Right lung (tissue), 5 donors: ENCODE results near the gene TTLL5. TPM values are rescaled to one million over a fixed set of nuclear protein-coding genes. Genes with fewer than 3 reads are reported as not detected.

Experiments
- DNase-seq, 2 donors: peaks; one replicate each; pipeline ENCODE4 v3.0.0-alpha.2; 2013
- polyA plus RNA-seq, 5 donors: library from polyadenylated mRNA; unstranded; fragments of 120-200 nt; gene quantifications; one replicate each; pipeline versions ENCODE4 v1.2.1 to v1.2.3, GENCODE V29; 2013; ENCODE audit warnings: inconsistent platforms in 1 of 5, low replicate concordance in 1 of 5; ENCODE audit not compliant: insufficient read length in 5 of 5, insufficient read depth in 1 of 5

The TTLL5 gene
- polyA plus RNA-seq, 5 donors: 36.6 to 47.6 (median 42.1) TPM

DNA sequence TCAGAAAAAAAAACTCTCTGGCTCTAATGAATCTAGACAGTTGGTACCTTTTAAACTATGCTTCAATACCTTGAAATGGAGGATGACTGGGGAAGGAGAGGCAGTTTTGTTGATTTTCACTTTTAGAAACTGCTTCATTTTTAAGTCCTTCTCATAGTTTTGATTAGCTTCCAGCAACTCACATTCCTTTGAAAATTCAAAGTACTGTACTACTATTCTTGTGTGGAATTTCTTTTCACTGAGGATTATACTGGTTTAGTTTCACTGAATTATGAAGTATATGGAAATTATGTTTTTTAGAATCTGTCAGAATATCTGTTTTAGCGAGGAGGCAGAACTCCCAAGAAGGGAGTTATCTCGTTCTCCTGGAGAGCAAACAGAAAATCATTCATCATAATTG is 204.5 kb downstream of the TTLL5 start:
- no peak for DNase-seq

DNA sequence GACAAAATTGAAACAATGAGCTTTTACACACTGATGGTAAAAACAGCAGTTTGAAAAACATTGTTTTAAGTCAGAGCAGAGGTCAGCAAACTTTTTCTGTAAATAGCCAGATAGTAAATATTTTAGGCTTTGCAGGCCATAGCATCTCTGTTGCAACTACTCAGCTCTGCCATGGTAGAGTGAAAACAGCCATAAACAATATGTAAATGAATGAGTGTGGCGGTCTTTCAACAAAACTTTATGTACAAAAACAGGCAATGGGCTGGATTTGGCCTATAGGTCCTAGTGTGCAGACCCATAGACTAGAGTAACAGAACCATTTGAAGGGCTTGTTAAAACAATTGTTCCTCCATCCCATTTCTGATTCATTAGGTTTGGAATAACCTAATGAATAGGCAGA is 205.9 kb downstream of the TTLL5 start:
- no peak for DNase-seq

- DNase-seq: no peak
These were observed 210.3 kb downstream of the TTLL5 start for GRCh38 chr14:75871181-75871880.

GRCh38 chr14:75875958-75876357 is 214.9 kb downstream of the TTLL5 start:
- DNase-seq: no peak

GRCh38 chr14:75876530-75876929 is 215.5 kb downstream of the TTLL5 start:
- DNase-seq: no peak

GRCh38 chr14:75877292-75877691 is 216.2 kb downstream of the TTLL5 start:
- no peak for DNase-seq

GRCh38 chr14:75877884-75878283 is 216.8 kb downstream of the TTLL5 start:
- DNase-seq: no peak

GRCh38 chr14:75879031-75879430 is 218.0 kb downstream of the TTLL5 start:
- DNase-seq: no peak

- no peak for DNase-seq
These were observed 219.5 kb downstream of the TTLL5 start for GRCh38 chr14:75880512-75880911.

- DNase-seq: no peak
These were observed 220.9 kb downstream of the TTLL5 start for GRCh38 chr14:75881994-75882393.

DNA sequence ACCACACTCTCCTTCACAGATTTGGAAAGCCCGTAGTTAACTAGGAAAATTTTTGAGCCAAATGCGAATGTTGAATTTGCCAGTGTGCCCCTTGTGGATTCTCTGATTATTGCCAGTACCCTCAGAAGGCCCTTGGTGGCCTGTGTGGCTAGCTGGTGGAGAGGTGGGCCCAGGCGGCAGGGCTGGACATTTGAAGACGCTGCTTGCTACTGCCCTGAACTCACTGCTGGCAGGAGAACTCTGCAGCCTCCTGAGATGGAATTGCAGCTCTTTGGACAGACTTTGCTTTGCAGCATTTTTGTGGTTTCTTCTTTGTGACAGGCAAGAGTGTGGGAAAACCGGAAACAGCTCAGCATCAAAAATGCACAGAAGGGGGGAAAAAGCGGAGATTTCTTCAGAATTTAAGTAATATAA is 223.2 kb downstream of the TTLL5 start:
- DNase-seq: no peak

DNA sequence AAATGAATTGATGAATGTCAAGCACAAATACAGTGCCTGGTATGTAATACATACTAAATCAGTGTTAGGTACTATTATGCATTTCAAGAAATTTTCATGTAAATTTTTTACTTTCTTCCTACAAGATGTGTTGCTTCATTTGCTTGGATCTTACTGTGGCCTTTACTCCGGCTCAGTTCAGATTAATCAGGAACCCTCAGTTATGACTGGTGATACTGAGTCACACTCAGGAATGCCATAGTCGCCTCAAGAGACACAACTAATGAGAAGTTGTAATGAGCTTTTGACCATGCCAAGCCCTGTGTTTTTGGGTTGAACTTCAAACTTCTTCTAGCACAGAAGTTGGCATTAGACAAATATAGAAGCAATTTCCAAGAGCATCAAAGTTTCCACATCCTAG is 224.8 kb downstream of the TTLL5 start:
- no peak for DNase-seq

DNA sequence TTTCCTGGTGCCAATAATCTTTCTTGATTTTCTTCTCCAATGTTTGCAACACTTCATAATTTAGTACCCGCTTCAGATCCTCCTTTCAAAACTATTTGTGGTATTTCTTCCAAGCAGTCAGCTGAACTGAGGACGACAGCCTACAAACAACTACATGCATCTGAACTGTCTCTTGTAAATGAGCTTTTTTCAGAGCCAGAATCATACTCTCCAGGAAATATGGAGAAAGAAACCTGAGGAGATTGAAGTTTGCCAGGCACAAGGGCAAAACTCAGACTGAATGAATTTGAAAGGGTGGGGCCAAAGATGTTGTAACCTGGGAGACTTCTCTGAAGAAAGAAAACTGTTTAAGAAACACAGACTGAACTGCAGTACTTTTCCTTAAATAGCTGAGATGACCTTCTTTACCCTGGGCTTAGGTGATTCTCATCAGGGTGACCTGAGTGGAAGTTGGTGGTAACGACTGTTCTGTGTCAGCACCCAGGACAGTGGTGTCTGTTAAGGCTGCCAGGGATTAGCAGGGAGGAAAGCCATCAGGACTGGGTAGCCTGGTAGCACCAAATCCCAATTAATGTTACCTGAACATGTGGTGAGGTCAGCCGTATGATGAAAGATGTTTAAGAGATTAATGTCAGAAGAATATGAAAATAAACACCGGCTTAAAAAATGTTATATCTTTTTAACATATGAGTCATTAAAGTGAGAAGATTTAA is 225.7 kb downstream of the TTLL5 start:
- no peak for DNase-seq

- no peak for DNase-seq
These were observed 227.9 kb downstream of the TTLL5 start for GRCh38 chr14:75888945-75889344.

- DNase-seq: no peak
These were observed 235.3 kb downstream of the TTLL5 start for GRCh38 chr14:75896341-75896740.

- no peak for DNase-seq
These were observed 243.3 kb downstream of the TTLL5 start for GRCh38 chr14:75904311-75904710.

DNA sequence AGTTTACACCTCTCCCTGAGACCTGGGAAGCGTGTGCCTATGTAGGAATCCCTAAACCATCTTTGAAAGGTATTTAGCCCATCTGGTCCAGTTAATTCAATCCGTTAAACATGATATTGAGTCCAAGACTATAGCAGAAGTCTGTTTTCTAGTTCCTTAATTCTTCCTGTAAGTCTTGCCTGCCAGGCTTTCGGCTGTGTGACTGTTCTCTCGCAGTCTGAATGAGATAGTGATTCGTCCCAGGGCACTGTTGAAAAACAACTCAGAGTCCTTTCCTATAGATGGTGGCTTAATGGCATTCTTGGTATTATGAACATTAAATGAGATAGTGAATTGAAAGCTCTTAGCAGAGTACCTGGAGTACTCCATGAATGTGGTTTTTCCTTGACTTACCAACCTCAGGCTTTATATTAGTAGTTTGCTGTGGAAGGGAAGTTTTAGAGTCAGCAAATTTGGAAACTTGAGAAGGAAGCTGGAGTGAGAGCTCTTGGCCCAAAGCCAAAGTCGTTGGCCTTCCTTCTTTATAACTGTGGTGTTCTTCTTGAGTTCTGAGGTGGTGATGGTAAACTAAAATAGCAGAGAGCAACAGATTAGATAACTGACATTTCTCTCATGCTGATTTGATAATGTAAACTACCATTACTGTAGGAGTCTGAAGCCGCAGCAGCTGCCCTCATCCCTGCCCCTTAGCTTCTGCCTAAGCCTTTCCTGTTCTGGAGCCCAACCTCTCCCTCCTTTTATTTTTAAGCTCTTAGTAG is 244.3 kb downstream of the TTLL5 start:
- peak; percentile 75 to 79 for DNase-seq

GRCh38 chr14:75906228-75906627 is 245.2 kb downstream of the TTLL5 start:
- DNase-seq: no peak

GRCh38 chr14:75906680-75907280 is 245.7 kb downstream of the TTLL5 start:
- DNase-seq: peak in 1 of 2 donors; percentile 65

DNA sequence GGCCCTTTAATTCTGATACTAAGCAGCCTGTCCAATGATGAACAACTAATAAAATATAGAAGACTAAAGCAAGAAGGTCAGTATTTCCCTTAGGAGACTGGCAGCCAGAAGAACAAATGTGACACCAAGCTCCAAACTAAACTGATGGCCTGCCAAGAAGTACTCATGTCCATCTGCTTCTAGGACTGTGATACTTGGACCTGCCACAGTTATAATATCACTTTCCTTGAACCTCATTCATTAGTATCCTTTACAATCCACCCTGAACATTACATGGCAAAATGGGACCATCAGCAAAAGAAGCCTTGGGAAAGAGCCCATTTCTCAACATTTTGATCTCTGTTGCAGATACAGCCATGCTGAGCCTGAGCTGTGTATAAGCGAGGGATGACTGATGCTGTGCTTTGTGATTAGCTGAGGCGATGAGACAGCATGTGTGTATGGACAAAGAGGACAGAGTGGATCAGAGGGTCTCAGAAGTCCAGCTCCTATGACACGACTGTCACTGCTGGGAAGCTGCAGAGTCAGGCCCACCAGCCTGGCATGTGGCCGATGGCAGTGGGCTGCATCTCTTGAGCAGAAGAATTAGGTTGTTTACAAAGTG is 246.8 kb downstream of the TTLL5 start:
- DNase-seq: no peak

- no peak for DNase-seq
These were observed 248.6 kb downstream of the TTLL5 start for GRCh38 chr14:75909630-75910029.

- no peak for DNase-seq
These were observed 249.0 kb downstream of the TTLL5 start for GRCh38 chr14:75910048-75910447.
